Measurements from ENCODE around the gene GLIS2. TPM values are rescaled to one million over a fixed set of nuclear protein-coding genes. Genes with fewer than 3 reads are reported as not detected.

GLIS2 gene
- total and polyA plus RNA-seq, 10 donors = 0.89 to 8.4 (median 3.3) TPM

GRCh38 chr16:4354512-4355409 is 38.9 kb downstream of the GLIS2 start:
- intact Hi-C loops (cut with DNase I; ENCODE audit: low total_unique reads) = loop anchor here (5.0 kb wide), 1 partner anchor 48 kb away; no protein-coding TSS in a partner anchor
- Histone ChIP-seq H3K27ac (no peak overlapping the region), H3K36me3 (peaks cover 3 to 67% (median 39%) of the 10 kb centered on the region in 6 donors), H3K27me3 (replicated peaks in 1 of 7) (no peaks in the 10 kb centered on the region), H3K9me3 (no peaks in the 10 kb centered on the region), H3K4me1 (peaks cover 9 to 29% (median 17%) of the 10 kb centered on the region in 6 donors), H3K4me3 (no peak overlapping the region)
- TF ChIP-seq POLR2A (IDR thresholded peaks at IDR 0.05) (no peak), POLR2AphosphoS5 (IDR thresholded peaks at IDR 0.05) (peak in 1 of 3 donors; percentile 41)
- no peak for DNase-seq
- WGBS, 5 donors = 90 to 93% (median 93%) methylated on average over 19 to 20 of the region's 20 CpGs

- H3K4me3 ChIP-seq = no peak overlapping the region
- peaks cover 3 to 87% (median 56%) of the 10 kb centered on the region in 6 donors for H3K36me3 ChIP-seq
- intact Hi-C loops (cut with DNase I; ENCODE audit: low total_unique reads) = loop anchor here (5.0 kb wide), 1 partner anchor 45 kb away; no protein-coding TSS in a partner anchor
- no peak for TF ChIP-seq POLR2A (IDR thresholded peaks at IDR 0.05)
- peak in 2 of 3 donors; percentile 25 to 68 for TF ChIP-seq POLR2AphosphoS5 (IDR thresholded peaks at IDR 0.05)
- H3K4me1 ChIP-seq = peaks cover 0 to 15% (median 1%) of the 10 kb centered on the region in 6 donors
- WGBS, 5 donors = 93 to 98% (median 96%) methylated on average over 4 to 7 of the region's 7 CpGs
- H3K9me3 ChIP-seq = no peaks in the 10 kb centered on the region
- DNase-seq = peak; percentile 54
- H3K27ac ChIP-seq = no peak overlapping the region
- no peaks in the 10 kb centered on the region for H3K27me3 ChIP-seq (replicated peaks in 1 of 7)
Observed at GRCh38 chr16:4356820-4357219, 41.0 kb downstream of the GLIS2 start.

- TF ChIP-seq POLR2AphosphoS5 (IDR thresholded peaks at IDR 0.05) (peak in 2 of 3 donors; percentile 26 to 69), CTCF (IDR thresholded peaks at IDR 0.05 in 8 of 11, conservative IDR thresholded peaks at IDR 0.05 in 3 of 11) (no peak), POLR2A (IDR thresholded peaks at IDR 0.05) (no peak)
- H3K27ac ChIP-seq = no peak overlapping the region
- H3K4me3 ChIP-seq = no peak overlapping the region
- H3K36me3 ChIP-seq = peaks cover 3 to 99% (median 70%) of the 10 kb centered on the region in 6 donors
- H3K9me3 ChIP-seq = no peaks in the 10 kb centered on the region
- intact Hi-C loops (cut with DNase I; ENCODE audit: low total_unique reads) = loop anchor here (5.0 kb wide), 1 partner anchor 44 kb away; no protein-coding TSS in a partner anchor
- peak; percentile 73 for DNase-seq
- 94 to 100% (median 98%) methylated on average over 4 to 19 of the region's 19 CpGs for WGBS, 5 donors
- H3K27me3 ChIP-seq (replicated peaks in 1 of 7) = no peaks in the 10 kb centered on the region
- peaks cover 0 to 13% (median 1%) of the 10 kb centered on the region in 6 donors for H3K4me1 ChIP-seq
Observed at GRCh38 chr16:4358236-4358635, 42.4 kb downstream of the GLIS2 start.

GRCh38 chr16:4358831-4359561 is 43.1 kb downstream of the GLIS2 start:
- intact Hi-C loops (cut with DNase I; ENCODE audit: low total_unique reads) = loop anchor here (5.0 kb wide), 1 partner anchor 43 kb away; no protein-coding TSS in a partner anchor
- WGBS, 5 donors = 60 to 89% (median 64%) methylated on average over 7 to 19 of the region's 19 CpGs
- H3K4me1 ChIP-seq = peaks cover 0 to 15% (median 2%) of the 10 kb centered on the region in 6 donors

More at GRCh38 chr16:4358831-4359561, 43.1 kb downstream of the GLIS2 start:
- H3K36me3 ChIP-seq = peaks cover 3 to 100% (median 73%) of the 10 kb centered on the region in 6 donors
- peak; percentile 54 to 79 (median 57) for TF ChIP-seq POLR2AphosphoS5 (IDR thresholded peaks at IDR 0.05)
- peak; percentile 87 to 97 (median 93) for TF ChIP-seq CTCF (IDR thresholded peaks at IDR 0.05 in 8 of 11, conservative IDR thresholded peaks at IDR 0.05 in 3 of 11)
- no peak for TF ChIP-seq POLR2A (IDR thresholded peaks at IDR 0.05)
- H3K9me3 ChIP-seq = no peaks in the 10 kb centered on the region
- H3K27ac ChIP-seq = no peak overlapping the region
- peak; percentile 91 for DNase-seq
- no peak overlapping the region for H3K4me3 ChIP-seq
- no peaks in the 10 kb centered on the region for H3K27me3 ChIP-seq (replicated peaks in 1 of 7)
